Measurements from ENCODE around the gene PLG.
"Not testable (repeated sequence)": the region's sequence is repeated elsewhere in the genome, so short reads cannot be mapped to it uniquely, and the experiment has no call there.

The PLG gene

DNA sequence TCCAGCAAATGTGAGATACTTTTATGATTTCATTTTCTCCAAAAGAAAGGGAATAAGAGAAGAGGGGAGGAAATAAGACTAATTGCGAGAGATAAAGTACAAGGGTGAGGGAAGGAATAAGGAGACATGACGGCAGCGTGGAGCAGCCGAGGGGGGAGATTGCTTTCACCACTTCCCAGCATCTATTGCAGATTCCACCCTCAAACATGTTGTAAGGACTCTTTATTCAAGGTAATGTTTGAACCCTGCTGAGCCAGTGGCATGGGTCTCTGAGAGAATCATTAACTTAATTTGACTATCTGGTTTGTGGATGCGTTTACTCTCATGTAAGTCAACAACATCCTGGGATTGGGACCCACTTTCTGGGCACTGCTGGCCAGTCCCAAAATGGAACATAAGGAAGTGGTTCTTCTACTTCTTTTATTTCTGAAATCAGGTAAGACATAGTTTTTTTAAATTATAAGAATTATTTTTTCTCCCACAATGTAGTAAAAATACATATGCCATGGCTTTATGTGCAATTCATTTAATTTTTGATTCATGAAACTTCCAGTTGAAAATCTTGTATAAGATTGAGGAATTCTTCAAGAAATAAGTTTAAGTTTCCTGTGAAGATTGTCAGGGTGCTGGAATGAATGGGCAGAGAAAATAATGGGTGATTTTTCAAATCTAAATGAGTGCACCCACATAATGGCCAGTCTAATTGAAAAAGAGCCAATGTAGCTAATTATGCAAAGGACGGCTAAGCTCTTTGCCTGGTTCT lies at the start of gene PLG:
PLG (plus strand) TSS at position 327 of the 763 bp plus-strand sequence; CDS start at position 388, 61 bp downstream.
- not testable (repeated sequence) for DNase-seq

DNA sequence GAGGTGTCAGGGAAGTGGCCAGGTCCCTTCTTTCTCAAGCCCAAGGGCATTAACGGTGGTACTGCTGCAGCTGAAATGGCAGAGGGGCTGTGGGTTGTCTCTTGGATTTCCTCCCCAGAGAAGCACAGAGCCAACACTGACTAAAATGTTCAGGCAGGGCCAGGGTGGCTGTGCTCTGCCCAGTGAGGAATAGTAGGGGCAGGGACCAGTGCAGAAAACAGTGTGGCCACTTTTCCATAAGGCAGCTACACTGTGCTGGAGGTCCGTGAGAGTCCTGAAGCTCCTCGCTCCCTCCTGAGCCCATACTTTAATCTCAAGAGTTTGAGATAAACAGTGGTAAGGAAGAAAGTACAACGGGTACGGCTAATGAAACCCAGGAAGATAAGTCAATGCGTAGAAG lies 42.5 kb upstream of the PLG start:
- DNase-seq, result no peak

- DNase-seq, result no peak
Observed at GRCh38 chr6:160661216-160661615, 40.8 kb upstream of the PLG start.

GRCh38 chr6:160662429-160662828 lies 39.6 kb upstream of the PLG start:
- no peak for DNase-seq

DNA sequence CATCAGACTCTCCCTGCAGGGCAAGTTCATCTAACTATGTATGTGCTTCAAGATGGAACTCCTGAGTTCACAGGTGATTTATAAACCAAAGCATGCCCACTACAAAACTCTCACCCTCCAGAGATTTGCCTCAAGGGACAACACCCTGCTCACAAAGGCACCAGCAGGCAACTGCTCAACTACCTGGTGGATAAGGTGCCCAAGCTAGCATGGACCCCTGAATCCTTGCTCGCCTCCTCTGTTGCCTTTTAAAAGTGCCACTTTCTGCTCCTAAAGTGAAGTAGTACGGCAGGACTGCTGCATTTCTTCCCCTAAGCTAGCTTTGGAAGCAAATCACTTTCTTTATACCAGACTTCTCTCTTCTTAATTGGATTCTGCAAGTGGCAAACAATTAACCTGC lies 39.2 kb upstream of the PLG start:
- DNase-seq, result no peak

DNA sequence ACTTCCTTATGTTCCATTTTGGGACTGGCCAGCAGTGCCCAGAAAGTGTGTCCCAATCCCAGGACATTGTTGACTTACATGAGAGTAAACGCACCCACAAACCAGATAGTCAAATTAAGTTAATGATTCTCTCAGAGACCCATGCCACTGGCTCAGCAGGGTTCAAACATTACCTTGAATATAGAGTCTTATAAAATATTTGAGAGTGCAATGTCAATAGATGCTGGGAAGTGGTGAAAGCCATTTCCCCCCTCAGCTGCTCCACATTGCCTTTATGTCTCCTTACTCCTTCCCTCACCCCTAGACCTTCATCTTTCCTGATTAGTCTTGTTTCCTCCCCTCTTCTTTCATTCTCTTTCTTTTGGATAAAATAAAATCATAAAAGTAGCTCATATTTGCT lies 37.8 kb upstream of the PLG start, which contains the start of gene LPA:
LPA (minus strand) TSS at position 78 of the 400 bp plus-strand sequence; CDS start at position 17, 61 bp downstream.
- DNase-seq, result not testable (repeated sequence)

GRCh38 chr6:160667639-160668481 lies 34.2 kb upstream of the PLG start:
- peak; percentile 37 for DNase-seq

DNA sequence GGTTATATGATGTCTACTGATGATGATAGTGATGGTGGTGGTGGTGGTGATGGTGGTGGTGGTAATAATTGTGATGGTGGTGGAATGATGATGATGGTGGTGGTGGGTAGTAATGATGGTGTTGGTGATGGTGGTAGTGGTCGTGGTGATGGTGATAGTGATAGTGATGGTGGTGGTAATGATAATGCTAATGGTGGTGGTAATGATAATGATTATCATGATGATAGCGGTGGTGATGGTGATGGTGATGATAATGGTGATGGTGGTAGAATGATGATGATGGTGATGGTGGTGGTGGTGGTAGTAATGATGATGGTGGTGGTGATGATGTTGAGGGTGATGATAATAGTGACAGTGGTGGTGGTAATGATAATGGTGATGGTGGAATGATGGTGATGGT lies 33.5 kb upstream of the PLG start:
- DNase-seq, result no peak

DNA sequence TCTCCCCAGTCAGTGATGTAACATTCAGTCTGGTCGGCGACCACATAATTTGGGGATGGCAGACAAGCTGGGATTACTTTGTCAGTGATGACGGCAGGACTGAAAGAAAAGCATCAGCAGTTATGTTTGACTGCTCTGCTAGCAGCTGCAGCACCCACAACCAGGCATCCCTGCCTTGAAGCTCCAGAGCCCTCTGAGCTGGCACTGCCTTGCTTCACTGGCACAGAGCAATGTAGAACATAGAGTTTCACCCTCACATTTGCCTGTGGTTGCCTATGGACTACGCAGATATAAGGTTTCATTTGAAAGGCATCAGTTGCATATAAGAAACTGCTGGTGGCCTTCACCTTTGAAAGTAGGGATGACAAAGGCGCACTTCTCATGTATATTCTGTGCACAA lies 25.6 kb upstream of the PLG start:
- not testable (repeated sequence) for DNase-seq

- DNase-seq, result no peak
Observed at GRCh38 chr6:160678230-160678629, 23.8 kb upstream of the PLG start.

- no peak for DNase-seq
Observed at GRCh38 chr6:160678744-160679401, 23.2 kb upstream of the PLG start.

- no peak for DNase-seq
Observed at GRCh38 chr6:160679402-160679769, 22.7 kb upstream of the PLG start.

DNA sequence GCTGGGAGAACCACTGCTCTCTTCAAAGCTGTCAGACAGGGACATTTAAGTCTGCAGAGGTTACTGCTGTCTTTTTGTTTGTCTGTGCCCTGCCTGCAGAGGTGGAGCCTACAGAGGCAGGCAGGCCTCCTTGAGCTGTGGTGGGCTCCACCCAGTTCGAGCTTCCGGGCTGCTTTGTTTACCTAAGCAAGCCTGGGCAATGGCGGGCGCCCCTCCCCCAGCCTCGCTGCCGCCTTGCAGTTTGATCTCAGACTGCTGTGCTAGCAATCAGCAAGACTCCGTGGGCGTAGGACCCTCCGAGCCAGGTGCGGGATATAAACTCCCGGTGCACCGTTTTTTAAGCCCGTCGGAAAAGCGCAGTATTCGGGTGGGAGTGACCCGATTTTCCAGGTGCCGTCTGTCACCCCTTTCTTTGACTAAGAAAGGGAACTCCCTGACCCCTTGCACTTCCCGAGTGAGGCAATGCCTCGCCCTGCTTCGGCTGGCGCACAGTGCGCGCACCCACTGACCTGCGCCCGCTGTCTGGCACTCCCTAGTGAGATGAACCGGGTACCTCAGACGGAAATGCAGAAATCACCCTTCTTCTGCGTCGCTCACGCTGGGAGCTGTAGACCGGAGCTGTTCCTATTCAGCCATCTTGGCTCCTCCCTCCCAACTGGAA lies 16.8 kb upstream of the PLG start:
- not testable (repeated sequence) for DNase-seq

DNA sequence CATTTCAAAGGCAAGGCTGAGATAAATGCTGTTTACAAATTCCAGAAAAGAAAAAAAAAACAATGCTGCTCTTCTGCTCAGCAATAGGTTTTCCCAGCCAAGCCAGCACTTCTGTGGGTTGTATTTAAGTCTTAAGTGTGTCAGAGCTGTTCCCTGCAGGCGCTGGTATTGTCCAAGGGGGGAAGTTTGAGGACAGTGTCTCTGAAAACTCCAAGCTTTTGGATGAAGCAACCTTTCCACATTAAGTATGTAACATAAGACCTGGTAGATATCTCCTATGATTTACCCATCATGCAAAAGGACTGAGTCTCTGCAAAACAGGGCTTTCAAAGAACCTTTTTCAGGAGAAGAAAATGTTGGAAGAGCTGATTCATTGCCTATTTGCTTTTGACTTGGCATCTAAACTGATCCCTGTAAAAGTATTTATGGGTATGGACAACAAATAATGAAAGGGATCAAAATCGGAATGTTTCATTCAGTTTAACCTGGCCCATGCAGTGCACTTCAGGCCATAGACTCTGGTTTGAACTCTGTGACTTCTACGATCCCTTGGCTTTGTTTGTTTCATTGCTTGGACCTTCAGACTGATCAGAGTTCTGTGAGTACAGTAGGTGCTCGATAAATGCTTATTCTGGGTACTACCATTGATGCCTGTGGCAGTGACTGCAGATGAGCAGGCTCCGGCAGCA lies 16.1 kb upstream of the PLG start:
- no peak for DNase-seq

DNA sequence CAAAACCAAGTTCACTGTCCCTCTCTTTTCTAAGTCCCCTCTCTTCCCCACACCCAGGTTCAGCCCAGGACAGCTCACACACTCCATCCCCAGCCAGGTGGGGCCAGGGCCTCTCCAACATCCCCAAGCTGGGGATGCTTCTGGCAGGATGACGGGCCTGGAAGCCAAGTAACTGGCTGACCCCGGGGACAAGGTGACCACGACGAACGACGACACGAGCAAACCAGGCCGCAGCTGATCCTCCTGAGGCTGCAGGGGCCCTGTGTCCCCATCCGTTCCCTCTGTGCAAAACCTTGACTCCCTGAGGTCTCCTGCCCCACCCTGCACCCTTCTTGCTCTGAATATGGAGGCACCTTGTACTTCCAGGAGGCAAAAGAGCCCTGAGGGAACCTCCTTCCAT lies 11.6 kb upstream of the PLG start:
- DNase-seq, result no peak

DNA sequence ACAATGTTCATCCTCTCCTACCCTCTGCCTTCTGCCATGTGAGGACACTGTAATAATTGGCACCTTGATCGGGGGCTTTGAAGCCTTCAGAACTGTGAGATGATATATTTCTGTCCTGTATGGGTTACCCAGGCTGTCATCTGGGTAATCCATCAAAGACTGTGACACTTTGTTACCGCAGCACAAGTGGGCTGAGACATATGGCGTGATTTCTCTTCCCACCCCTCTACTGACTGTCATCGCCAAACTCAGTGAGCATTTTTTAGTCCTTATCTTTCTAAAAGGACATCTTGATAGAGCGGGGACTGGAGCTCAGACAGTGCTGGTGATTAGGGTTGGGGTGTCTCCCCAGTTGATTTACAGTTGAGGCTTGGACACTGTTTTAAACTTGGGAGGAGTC lies 10.4 kb upstream of the PLG start:
- DNase-seq, result no peak

GRCh38 chr6:160692369-160692959 lies 9.6 kb upstream of the PLG start:
- DNase-seq, result no peak

DNA sequence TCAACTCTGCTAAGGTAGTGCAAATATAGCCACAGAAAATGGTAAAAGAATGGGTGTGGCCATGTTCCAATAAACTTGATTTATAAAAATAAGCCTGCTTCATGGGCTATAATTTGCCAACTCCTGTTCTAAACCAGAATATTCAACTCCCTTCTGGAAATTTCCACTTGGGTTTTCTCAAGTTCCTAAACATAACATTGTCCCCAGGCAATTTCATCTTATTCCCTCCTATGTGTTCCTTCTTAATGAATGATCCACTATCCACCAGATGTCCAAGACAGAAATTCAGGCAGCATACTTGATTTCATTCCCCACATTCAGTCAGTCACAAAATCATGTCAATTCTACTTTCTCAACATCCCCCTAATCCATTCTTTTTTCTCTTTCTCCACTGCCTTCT lies 7.0 kb upstream of the PLG start:
- DNase-seq, result not testable (repeated sequence)

DNA sequence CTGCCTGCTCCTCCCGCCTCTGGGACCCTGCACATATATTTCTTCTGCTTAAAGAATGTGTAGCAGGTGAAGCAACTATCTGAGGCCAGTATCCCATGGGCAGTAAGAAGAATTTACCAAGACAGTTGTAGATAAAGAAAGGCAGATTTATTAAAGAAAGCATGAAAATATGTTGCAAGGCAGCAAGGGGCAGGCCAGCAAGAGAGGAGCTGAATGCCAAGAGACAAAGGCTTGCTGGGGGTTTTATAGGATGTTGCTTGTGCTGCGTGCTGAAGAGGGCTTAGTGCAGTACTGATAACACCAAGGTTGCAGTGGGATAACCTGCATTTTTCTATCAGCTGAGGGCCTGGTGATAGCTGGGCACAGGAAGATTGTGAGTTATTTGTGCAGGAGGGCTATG lies 6.4 kb upstream of the PLG start:
- DNase-seq, result not testable (repeated sequence)

DNA sequence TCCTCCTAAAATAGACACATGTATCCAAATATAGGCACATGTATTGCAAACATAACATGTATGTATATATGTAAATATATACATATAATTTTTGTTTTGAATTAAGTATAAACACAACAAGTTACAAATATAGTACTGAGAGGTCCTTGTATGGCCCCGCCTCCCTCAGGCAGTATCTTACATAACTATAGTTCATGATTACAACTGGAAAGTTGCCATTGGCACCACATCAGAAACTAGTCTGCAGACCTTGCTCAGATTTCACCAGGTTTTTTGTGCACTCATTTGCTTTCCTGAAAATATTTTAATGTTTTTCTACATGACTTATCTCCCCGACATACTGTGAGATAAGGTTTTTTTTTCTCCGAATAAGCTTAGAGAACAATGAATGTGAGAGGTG lies 5.2 kb upstream of the PLG start:
- not testable (repeated sequence) for DNase-seq

- DNase-seq, result no peak
Observed at GRCh38 chr6:160697826-160698225, 4.2 kb upstream of the PLG start.

DNA sequence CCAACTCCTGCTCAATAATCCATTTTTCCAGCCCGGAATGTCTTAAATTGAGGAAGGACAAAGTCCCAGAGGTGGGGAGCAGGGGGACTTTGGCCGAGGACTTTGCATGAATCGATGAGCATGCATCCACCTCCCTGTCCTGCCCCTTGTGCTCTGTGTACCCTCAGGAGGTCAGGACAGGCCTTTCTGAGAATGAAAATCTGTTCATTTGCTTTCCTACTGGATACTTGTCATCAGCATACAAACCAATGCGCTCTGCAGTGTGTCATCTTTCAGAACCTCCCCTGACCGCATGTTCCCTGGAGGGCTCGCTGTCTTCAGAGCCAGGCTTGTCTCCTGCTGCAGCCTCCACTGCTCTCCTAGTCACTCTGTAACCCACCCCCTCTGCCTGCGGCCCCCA lies 2.6 kb downstream of the PLG start:
- DNase-seq, result not testable (repeated sequence)

All from CD4-positive, alpha-beta T cell treated with Interleukin-21 for 1 hour (primary cell).